H9 (cell line): Measurements from ENCODE around the gene GIMAP7. TPM values are rescaled to one million over a fixed set of nuclear protein-coding genes. Genes with fewer than 3 reads are reported as not detected.

Experiments
- DNase-seq: peaks from one replicate; pipeline ENCODE4 v3.0.0-alpha.2; 2017
- H2AFZ ChIP-seq: one replicate; pipeline ENCODE4 v1.6.1; 2013; ENCODE audit warnings: mild to moderate bottlenecking, low read length, control low read depth, moderate library complexity
- H2AK5ac ChIP-seq: 2 replicates; pipeline ENCODE4 v1.6.1; 2013; ENCODE audit warnings: low read length, control low read depth, mixed read lengths; ENCODE audit not compliant: insufficient read length
- H2BK120ac ChIP-seq: one replicate; pipeline ENCODE4 v1.6.1; 2013; ENCODE audit warnings: low read depth, mild to moderate bottlenecking, low read length, control low read depth, inconsistent platforms; ENCODE audit not compliant: poor library complexity, severe bottlenecking
- H2BK12ac ChIP-seq: 2 replicates; pipeline ENCODE4 v1.6.1; 2013; ENCODE audit warnings: low read length, control low read depth, mixed read lengths, low read depth; ENCODE audit not compliant: insufficient read length
- H2BK15ac ChIP-seq: 2 replicates; pipeline ENCODE4 v1.6.1; 2013; ENCODE audit warnings: low read depth, low read length, control low read depth
- H2BK20ac ChIP-seq: one replicate; pipeline ENCODE4 v1.6.1; 2013; ENCODE audit warnings: low read depth, mild to moderate bottlenecking, low read length, control low read depth, inconsistent platforms; ENCODE audit not compliant: poor library complexity, severe bottlenecking
- H2BK5ac ChIP-seq: 2 replicates; pipeline ENCODE4 v1.6.1; 2013; ENCODE audit warnings: low read length, control low read depth, mixed read lengths; ENCODE audit not compliant: insufficient read length
- H3K14ac ChIP-seq: 2 replicates; pipeline ENCODE4 v1.6.1; 2013; ENCODE audit warnings: low read length, control low read depth; ENCODE audit not compliant: insufficient read depth
- H3K18ac ChIP-seq: 2 replicates; pipeline ENCODE4 v1.6.1; 2013; ENCODE audit warnings: low read depth, mild to moderate bottlenecking, mixed read lengths, low read length, control low read depth; ENCODE audit not compliant: insufficient read length
- H3K23ac ChIP-seq: 2 replicates; pipeline ENCODE4 v1.6.1; 2013; ENCODE audit warnings: low read length, control low read depth, mixed read lengths, low read depth; ENCODE audit not compliant: insufficient read length
- H3K23me2 ChIP-seq: 2 replicates; pipeline ENCODE4 v1.6.1; 2013; ENCODE audit warnings: low read depth, mild to moderate bottlenecking, mixed read lengths, low read length, control low read depth; ENCODE audit not compliant: insufficient read length, poor library complexity, severe bottlenecking
- H3K27ac ChIP-seq: 2 replicates; pipeline ENCODE4 v1.5.1; 2013; ENCODE audit warnings: low read length, control low read depth, mixed read lengths, low read depth; ENCODE audit not compliant: insufficient read length
- H3K27me3 ChIP-seq: 2 replicates; pipeline ENCODE4 v1.6.1; 2013; ENCODE audit warnings: low read length, control low read depth, inconsistent platforms; ENCODE audit not compliant: insufficient read depth
- H3K4ac ChIP-seq: 2 replicates; pipeline ENCODE4 v1.6.1; 2013; ENCODE audit warnings: low read depth, mild to moderate bottlenecking, control low read depth, inconsistent platforms, low read length, moderate library complexity
- H3K4me1 ChIP-seq: 2 replicates; pipeline ENCODE4 v1.6.1; 2013; ENCODE audit warnings: low read length, control low read depth, inconsistent platforms; ENCODE audit not compliant: insufficient read depth
- H3K4me2 ChIP-seq: 2 replicates; pipeline ENCODE4 v1.6.1; 2013; ENCODE audit warnings: low read length, control low read depth, mixed read lengths; ENCODE audit not compliant: insufficient read length, insufficient read depth
- H3K56ac ChIP-seq: 2 replicates; pipeline ENCODE4 v1.6.1; 2013; ENCODE audit warnings: low read depth, mild to moderate bottlenecking, mixed read lengths, low read length, control low read depth; ENCODE audit not compliant: insufficient read length
- H3K79me1 ChIP-seq: 2 replicates; pipeline ENCODE4 v1.6.1; 2013; ENCODE audit warnings: low read depth, mild to moderate bottlenecking, moderate library complexity, low read length, control low read depth, inconsistent platforms; ENCODE audit not compliant: insufficient read depth, poor library complexity, severe bottlenecking
- H3K79me2 ChIP-seq: 2 replicates; pipeline ENCODE4 v1.6.1; 2013; ENCODE audit warnings: low read length, control low read depth, inconsistent platforms; ENCODE audit not compliant: insufficient read depth
- H3K9ac ChIP-seq: 2 replicates; pipeline ENCODE4 v1.6.1; 2013; ENCODE audit warnings: low read length, control low read depth, mixed read lengths; ENCODE audit not compliant: insufficient read length; ENCODE audit errors: extremely low read depth
- H3K9me3 ChIP-seq: one replicate; pipeline ENCODE4 v1.6.1; 2013; ENCODE audit warnings: low read depth, low read length, inconsistent platforms; ENCODE audit not compliant: control insufficient read depth
- H3T11ph ChIP-seq: one replicate; pipeline ENCODE4 v1.6.1; 2013; ENCODE audit warnings: mild to moderate bottlenecking, low read length, control low read depth, inconsistent platforms
- H4K20me1 ChIP-seq: one replicate; pipeline ENCODE4 v1.6.1; 2013; ENCODE audit not compliant: control insufficient read depth, insufficient read length, insufficient read depth
- H4K5ac ChIP-seq: 2 replicates; pipeline ENCODE4 v1.6.1; 2013; ENCODE audit warnings: low read depth, mild to moderate bottlenecking, mixed read lengths, low read length, control low read depth; ENCODE audit not compliant: insufficient read length
- H4K8ac ChIP-seq: replicated peaks from 2 replicates; pipeline ENCODE4 v1.6.1; 2013; ENCODE audit warnings: low read length, control low read depth, mixed read lengths, low read depth; ENCODE audit not compliant: insufficient read length
- H4K91ac ChIP-seq: 2 replicates; pipeline ENCODE4 v1.6.1; 2013; ENCODE audit warnings: low read depth, mild to moderate bottlenecking, moderate library complexity, mixed read lengths, low read length, control low read depth; ENCODE audit not compliant: insufficient read length
- H3K27ac Mint-ChIP-seq, 3 experiments: 2 replicates in 2 of 3; 3 replicates in 1 of 3; pipeline ENCODE4 v1.8.0; 2020 to 2021; ENCODE audit warnings: mixed read lengths in 3 of 3, mild to moderate bottlenecking in 1 of 3, moderate library complexity in 1 of 3
- H3K27me3 Mint-ChIP-seq: 2 replicates; pipeline ENCODE4 v1.8.0; 2021; ENCODE audit warnings: low read depth, mild to moderate bottlenecking, moderate library complexity, mixed read lengths
- H3K36me3 Mint-ChIP-seq, 3 experiments: 2 replicates in 2 of 3; 3 replicates in 1 of 3; pipeline ENCODE4 v1.8.0; 2020 to 2021; ENCODE audit warnings: low read depth in 3 of 3, mixed read lengths in 3 of 3; ENCODE audit not compliant: insufficient read depth in 1 of 3
- H3K4me1 Mint-ChIP-seq, 2 experiments: 2 replicates each; pipeline ENCODE4 v1.8.0; 2020; ENCODE audit warnings: mixed read lengths in 2 of 2
- H3K4me3 Mint-ChIP-seq, 2 experiments: 2 replicates in 1 of 2; 3 replicates in 1 of 2; pipeline ENCODE4 v1.8.0; 2020 to 2021; ENCODE audit warnings: mild to moderate bottlenecking in 2 of 2, mixed read lengths in 2 of 2, moderate library complexity in 1 of 2
- H3K9me3 Mint-ChIP-seq, 2 experiments: 2 replicates in 1 of 2; 3 replicates in 1 of 2; pipeline ENCODE4 v1.8.0; 2020; ENCODE audit warnings: mild to moderate bottlenecking in 2 of 2, mixed read lengths in 2 of 2, moderate library complexity in 1 of 2
- WGBS: extraction: QIAGEN DNeasy Blood & Tissue Kit; methylation state at CpG from one replicate; pipeline ENCODE4 v1.1.7; 2013; ENCODE audit warnings: missing lambda C conversion rate, low lambda C conversion rate, mixed read lengths; ENCODE audit not compliant: insufficient read length; ENCODE audit errors: extremely low coverage; 5-methylcytosine and 5-hydroxymethylcytosine counted together
- total RNA-seq: library from RNA; stranded (reverse); gene quantifications from 2 replicates; pipeline ENCODE4 v1.2.1, GENCODE V29; 2021
- TF ChIP-seq, protein P1 (sequence below): fragments of 200-600 bp; sonication (generic); conservative IDR thresholded peaks from 3 replicates; pipeline ENCODE4 v1.8.0; 2021; ENCODE audit warnings: antibody characterized with exemption, mild to moderate bottlenecking

Gene GIMAP7
- total RNA-seq, 1 experiment from 2014 or later: not detected

DNA sequence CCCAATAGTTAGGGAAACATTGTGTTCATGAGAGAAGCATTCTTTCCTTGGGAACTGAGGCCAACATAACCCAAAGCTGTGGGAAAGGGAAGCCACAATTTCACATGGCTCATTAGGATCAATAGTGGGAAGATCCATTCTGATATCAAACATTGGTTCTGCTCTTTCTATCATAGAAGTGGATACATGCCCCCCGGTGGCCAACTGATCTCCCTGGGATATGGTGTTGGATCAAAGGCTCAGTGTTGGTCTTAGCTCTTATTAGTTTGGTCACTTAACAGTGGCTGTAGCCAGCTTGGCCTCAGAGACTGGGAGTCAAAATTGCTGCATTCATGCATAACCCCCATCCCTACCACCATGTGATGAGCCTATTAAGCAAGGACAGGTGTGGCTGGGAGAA is 45.8 kb downstream of the GIMAP7 start:
- Mint-ChIP-seq H3K36me3 (peaks cover 7 to 11% (median 9%) of the 10 kb centered on the region in 3 experiments), H3K4me1 (peaks cover 17 to 20% of the 10 kb centered on the region in 2 experiments), H3K4me3 (no peak overlapping the region), H3K27me3 (peaks cover 24% of the 10 kb centered on the region), H3K27ac (no peak overlapping the region), H3K9me3 (peaks cover 28 to 29% of the 10 kb centered on the region in 2 experiments)
- Histone ChIP-seq H3K4me1 (peaks cover 3% of the 10 kb centered on the region; the same call in 1 of the 2 replicates), H2BK120ac (no peak overlapping the region), H2BK5ac (no peak overlapping the region), H3K79me1 (no peaks in the 10 kb centered on the region), H3K14ac (no peak overlapping the region), H2BK12ac (no peak overlapping the region), H4K8ac (no peak overlapping the region), H4K5ac (no peak overlapping the region), H2BK20ac (no peak overlapping the region), H4K91ac (no peak overlapping the region), H3K9me3 (peaks cover 8% of the 10 kb centered on the region), H3K23ac (no peak overlapping the region), H3K4me2 (no peak overlapping the region), H4K20me1 (no peaks in the 10 kb centered on the region), H3K27ac (no peak overlapping the region), H2AK5ac (no peak overlapping the region), H3K56ac (no peak overlapping the region), H3K27me3 (no peaks in the 10 kb centered on the region), H3K18ac (no peak overlapping the region), H3K79me2 (no peaks in the 10 kb centered on the region), H3K23me2 (no peaks in the 10 kb centered on the region), H3T11ph (no peak overlapping the region), H2BK15ac (no peak overlapping the region), H3K4ac (no peak overlapping the region), H2AFZ (no peak overlapping the region), H3K9ac (no peak overlapping the region)
- DNase-seq: no peak
- no CpG with 5 or more reads among the region's 1 CpG for WGBS
- TF ChIP-seq, protein P1, sequence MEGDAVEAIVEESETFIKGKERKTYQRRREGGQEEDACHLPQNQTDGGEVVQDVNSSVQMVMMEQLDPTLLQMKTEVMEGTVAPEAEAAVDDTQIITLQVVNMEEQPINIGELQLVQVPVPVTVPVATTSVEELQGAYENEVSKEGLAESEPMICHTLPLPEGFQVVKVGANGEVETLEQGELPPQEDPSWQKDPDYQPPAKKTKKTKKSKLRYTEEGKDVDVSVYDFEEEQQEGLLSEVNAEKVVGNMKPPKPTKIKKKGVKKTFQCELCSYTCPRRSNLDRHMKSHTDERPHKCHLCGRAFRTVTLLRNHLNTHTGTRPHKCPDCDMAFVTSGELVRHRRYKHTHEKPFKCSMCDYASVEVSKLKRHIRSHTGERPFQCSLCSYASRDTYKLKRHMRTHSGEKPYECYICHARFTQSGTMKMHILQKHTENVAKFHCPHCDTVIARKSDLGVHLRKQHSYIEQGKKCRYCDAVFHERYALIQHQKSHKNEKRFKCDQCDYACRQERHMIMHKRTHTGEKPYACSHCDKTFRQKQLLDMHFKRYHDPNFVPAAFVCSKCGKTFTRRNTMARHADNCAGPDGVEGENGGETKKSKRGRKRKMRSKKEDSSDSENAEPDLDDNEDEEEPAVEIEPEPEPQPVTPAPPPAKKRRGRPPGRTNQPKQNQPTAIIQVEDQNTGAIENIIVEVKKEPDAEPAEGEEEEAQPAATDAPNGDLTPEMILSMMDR: no peak
